ENCODE measurements around the gene GRID1.

DNA sequence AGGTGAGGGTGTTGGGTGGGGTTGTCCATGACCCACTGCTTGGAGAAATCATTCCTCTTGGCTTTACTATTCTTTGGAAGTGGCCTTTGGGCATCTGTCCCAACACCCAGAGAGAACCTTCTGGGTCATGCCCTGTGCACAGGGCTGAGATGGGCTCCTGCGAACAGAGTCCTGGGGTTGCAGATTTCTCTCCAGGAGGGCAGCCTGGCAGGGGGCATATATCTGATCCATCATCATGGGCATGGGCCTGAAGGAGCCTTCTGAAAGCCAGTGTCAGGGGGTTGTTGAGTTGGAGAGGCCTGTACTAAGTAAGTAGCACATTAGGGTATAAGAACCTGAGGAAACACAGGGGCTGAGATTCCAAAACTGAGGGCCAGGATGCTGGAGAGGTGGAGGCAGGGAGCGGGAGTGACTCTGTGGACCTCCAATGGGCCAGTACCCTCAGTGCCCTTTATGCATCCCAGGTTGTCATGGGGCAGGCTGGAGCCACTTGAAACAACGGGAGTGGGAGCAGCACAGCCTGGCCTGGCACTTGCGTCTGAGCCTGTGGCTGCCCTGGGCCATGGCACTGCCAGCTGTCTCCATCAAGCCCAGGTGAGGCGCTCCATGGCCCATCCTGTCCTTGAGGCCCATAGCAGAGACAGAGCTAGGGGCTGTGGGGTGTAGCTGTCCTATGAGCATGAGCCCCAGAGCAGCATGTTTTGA lies 203.7 kb downstream of the GRID1 start:
- TF ChIP-seq CTCFL (IDR thresholded peaks at IDR 0.05; ENCODE audit: borderline replicate concordance, insufficient read depth, low read depth, low read length, poor library complexity, severe bottlenecking) = no peak
- no peak for TF ChIP-seq DPF2 (IDR thresholded peaks at IDR 0.05)
- no peak for TF ChIP-seq EHMT2 (IDR thresholded peaks at IDR 0.05)
- TF ChIP-seq POLR3A (IDR thresholded peaks at IDR 0.05; ENCODE audit: borderline replicate concordance, extremely low read depth, insufficient read depth, insufficient read length) = no peak
- TF ChIP-seq NFYB (IDR thresholded peaks at IDR 0.05; ENCODE audit: extremely low read depth, insufficient read length) = no peak
